DMS53 (cell line): Measurements from ENCODE around the gene DCAF17.
"Not testable (repeated sequence)": the region's sequence is repeated elsewhere in the genome, so short reads cannot be mapped to it uniquely, and the experiment has no call there.

Experiments
- DNase-seq: peaks from one replicate; lab custom pipeline; 2025; lab: John Stamatoyannopoulos, UW

Gene DCAF17

GRCh38 chr2:171460537-171460936 is 26.5 kb downstream of the DCAF17 start:
- DNase-seq: no peak

GRCh38 chr2:171469176-171469575 is 35.1 kb downstream of the DCAF17 start:
- no peak for DNase-seq

GRCh38 chr2:171470129-171470528 is 36.1 kb downstream of the DCAF17 start:
- no peak for DNase-seq

- no peak for DNase-seq
Measured at GRCh38 chr2:171475979-171476378, 42.0 kb downstream of the DCAF17 start.

- no peak for DNase-seq
Measured at GRCh38 chr2:171478345-171478744, 44.3 kb downstream of the DCAF17 start.

- no peak for DNase-seq
Measured at GRCh38 chr2:171479154-171479814, 45.3 kb downstream of the DCAF17 start.

- no peak for DNase-seq
Measured at GRCh38 chr2:171480908-171481307, 46.9 kb downstream of the DCAF17 start.

- DNase-seq: no peak
Measured at GRCh38 chr2:171482308-171482707, 48.3 kb downstream of the DCAF17 start.

GRCh38 chr2:171482877-171483276 is 48.9 kb downstream of the DCAF17 start:
- no peak for DNase-seq

- DNase-seq: no peak
Measured at GRCh38 chr2:171483793-171484192, 49.8 kb downstream of the DCAF17 start.

- no peak for DNase-seq
Measured at GRCh38 chr2:171485116-171485515, 51.1 kb downstream of the DCAF17 start.

- DNase-seq: no peak
Measured at GRCh38 chr2:171487201-171487600, 53.2 kb downstream of the DCAF17 start.

- DNase-seq: no peak
Measured at GRCh38 chr2:171487803-171488259, 53.8 kb downstream of the DCAF17 start.

GRCh38 chr2:171490577-171490976 is 56.6 kb downstream of the DCAF17 start:
- no peak for DNase-seq

- peak; percentile 23 for DNase-seq
Measured at GRCh38 chr2:171491292-171491691, 57.3 kb downstream of the DCAF17 start.

- DNase-seq: no peak
Measured at GRCh38 chr2:171492664-171493063, 58.6 kb downstream of the DCAF17 start.

GRCh38 chr2:171497664-171498063 is 63.6 kb downstream of the DCAF17 start:
- not testable (repeated sequence) for DNase-seq

GRCh38 chr2:171505374-171505773 is 71.3 kb downstream of the DCAF17 start:
- no peak for DNase-seq

- no peak for DNase-seq
Measured at GRCh38 chr2:171509945-171510731, 76.1 kb downstream of the DCAF17 start.

GRCh38 chr2:171512014-171512413 is 78.0 kb downstream of the DCAF17 start:
- DNase-seq: no peak

- no peak for DNase-seq
Measured at GRCh38 chr2:171512683-171513195, 78.7 kb downstream of the DCAF17 start.

GRCh38 chr2:171513719-171514160 is 79.7 kb downstream of the DCAF17 start:
- DNase-seq: no peak

- DNase-seq: no peak
Measured at GRCh38 chr2:171514908-171515582, 81.0 kb downstream of the DCAF17 start.
